AG09309 (cell line): ENCODE measurements around the gene BRK1.
A peak's percentile ranks its signal among the peaks of the same experiment; 100 is the strongest.

ENCODE experiments used
- DNase-seq: peaks from one replicate; pipeline ENCODE4 v3.0.0-alpha.2; 2010; ENCODE audit warnings: low read depth
- H3K4me3 ChIP-seq: 2 replicates; pipeline ENCODE4 v1.5.1; 2011; ENCODE audit warnings: mild to moderate bottlenecking, low read depth, low read length, moderate library complexity; ENCODE audit not compliant: control insufficient read depth
- TF ChIP-seq, protein P1 (sequence below): IDR thresholded peaks from 2 replicates; pipeline ENCODE4 v1.5.1; 2011; ENCODE audit warnings: mild to moderate bottlenecking, low read depth, low read length, inconsistent platforms; ENCODE audit not compliant: insufficient read depth, control insufficient read depth; ENCODE audit errors: missing control alignments

Gene BRK1

DNA sequence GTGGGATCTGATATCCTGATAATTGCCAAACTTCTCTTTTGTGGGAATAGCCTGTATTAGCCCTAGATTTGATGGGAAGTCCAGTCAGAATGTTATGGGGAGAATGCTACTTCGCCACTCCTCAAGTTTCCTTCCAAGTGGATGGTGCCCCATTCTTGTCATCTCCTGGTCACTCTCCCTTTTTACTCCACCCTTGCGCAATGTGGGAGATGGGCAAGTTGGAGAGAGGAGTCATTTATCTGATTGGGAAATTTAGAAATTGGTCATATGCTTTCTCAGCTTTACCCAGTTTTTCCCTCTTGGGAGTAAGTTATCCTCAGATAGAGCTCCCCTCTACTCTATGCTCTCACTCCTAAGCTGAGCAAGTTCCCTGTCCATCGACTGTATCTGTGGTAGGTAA lies 21.8 kb upstream of the BRK1 start:
- no peak for DNase-seq
- TF ChIP-seq, protein P1, sequence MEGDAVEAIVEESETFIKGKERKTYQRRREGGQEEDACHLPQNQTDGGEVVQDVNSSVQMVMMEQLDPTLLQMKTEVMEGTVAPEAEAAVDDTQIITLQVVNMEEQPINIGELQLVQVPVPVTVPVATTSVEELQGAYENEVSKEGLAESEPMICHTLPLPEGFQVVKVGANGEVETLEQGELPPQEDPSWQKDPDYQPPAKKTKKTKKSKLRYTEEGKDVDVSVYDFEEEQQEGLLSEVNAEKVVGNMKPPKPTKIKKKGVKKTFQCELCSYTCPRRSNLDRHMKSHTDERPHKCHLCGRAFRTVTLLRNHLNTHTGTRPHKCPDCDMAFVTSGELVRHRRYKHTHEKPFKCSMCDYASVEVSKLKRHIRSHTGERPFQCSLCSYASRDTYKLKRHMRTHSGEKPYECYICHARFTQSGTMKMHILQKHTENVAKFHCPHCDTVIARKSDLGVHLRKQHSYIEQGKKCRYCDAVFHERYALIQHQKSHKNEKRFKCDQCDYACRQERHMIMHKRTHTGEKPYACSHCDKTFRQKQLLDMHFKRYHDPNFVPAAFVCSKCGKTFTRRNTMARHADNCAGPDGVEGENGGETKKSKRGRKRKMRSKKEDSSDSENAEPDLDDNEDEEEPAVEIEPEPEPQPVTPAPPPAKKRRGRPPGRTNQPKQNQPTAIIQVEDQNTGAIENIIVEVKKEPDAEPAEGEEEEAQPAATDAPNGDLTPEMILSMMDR, result no peak
- no peak overlapping the region for H3K4me3 ChIP-seq

DNA sequence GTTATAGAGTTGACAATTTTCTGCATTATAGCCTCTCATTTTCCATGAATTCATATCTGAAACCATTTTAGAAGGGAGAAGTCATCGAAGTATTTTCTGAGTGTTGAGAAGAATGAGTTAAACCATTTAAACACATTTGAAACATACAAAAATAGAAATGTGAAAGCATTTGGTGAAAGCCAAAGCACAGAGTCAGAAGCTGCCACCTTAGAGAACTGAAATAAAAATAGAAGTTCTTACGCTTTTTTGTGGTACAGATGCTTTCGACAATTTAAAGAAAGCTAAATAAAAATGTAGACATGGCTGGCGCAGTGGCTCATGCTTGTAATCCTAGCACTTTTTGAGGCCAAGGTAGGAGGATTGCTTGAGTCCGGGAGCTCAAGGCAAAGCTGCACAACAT lies 16.4 kb upstream of the BRK1 start:
- TF ChIP-seq, protein P1, result no peak
- no peak for DNase-seq
- H3K4me3 ChIP-seq, result no peak overlapping the region

DNA sequence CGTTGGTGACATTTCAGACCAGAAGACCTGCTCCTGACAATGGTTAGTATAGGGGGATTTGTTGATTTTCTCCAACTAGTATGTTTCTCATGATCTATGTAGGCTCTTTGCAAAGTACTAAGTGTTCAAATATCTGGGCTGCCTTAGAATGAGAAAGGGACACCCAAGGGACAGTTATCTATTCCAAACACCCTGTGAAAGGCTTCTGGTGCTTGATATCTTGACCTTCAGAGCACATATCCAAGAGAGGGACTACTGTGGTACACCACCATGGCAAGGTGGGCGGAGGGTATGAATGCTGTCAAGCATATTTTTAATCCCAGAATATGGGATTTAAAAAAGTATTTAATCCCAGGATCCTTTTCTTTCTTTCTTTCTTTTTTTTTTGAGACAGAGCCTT lies 8.6 kb upstream of the BRK1 start:
- DNase-seq, result no peak
- TF ChIP-seq, protein P1, result no peak
- H3K4me3 ChIP-seq, result no peak overlapping the region

GRCh38 chr3:10108091-10108490 lies 7.4 kb upstream of the BRK1 start, which contains the start of gene FANCD2OS:
TSS of gene FANCD2OS (minus strand) at chr3:10108255. CDS start at chr3:10104774, 3,481 bp downstream.
- H3K4me3 ChIP-seq, result no peak within 1 kb of the TSS
- TF ChIP-seq, protein P1, result no peak
- DNase-seq, result no peak

DNA sequence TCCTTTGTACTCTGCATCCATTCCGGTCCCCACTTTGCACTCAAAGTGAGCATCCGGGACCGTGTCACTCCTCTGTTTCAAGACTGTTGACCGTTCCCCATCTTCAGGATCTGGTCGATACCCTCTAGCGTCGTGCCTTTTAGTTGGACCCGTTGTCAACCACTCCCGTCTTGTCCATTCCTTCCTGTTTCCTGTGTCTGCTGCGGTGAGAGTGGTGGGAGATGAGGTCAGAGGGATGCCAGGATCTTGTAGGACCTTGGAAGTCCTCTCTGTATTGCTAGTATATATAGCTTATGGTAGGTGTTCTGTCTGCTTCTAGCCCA lies 624 bp downstream of the BRK1 start:
- TF ChIP-seq, protein P1, result no peak
- no peak for DNase-seq
- H3K4me3 ChIP-seq, result peak overlapping the region; percentile 95

DNA sequence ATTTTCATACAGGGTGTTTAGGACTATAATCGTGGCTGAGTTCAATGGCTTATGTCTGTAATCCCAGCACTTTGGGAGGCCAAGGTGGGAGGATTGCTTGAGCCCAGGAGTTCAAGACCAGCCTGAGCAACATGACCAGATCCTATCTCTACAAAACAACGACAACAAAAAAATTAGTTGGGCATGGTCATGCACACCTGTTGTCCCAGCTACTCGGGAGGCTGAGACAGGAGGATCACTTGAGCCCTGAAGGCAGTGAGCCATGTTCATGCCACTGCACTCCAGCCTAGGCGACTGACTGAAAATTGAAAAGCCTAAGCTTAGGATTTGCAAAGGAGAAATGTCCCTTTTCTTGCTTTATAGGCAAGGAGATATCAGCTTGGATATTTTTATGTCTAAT lies 1.5 kb downstream of the BRK1 start:
- no peak overlapping the region for H3K4me3 ChIP-seq

More for the DNA sequence above, 1.5 kb downstream of the BRK1 start:
- TF ChIP-seq, protein P1, result no peak
- no peak for DNase-seq
